GM18520 (cell line): ENCODE results near the gene PRR33.
"Not testable (repeated sequence)": the region's sequence is repeated elsewhere in the genome, so short reads cannot be mapped to it uniquely, and the experiment has no call there.

Experiments
- ATAC-seq: cut with Tn5 transposase; IDR thresholded peaks from one replicate; pipeline ENCODE4 v1.9.1; 2021; ENCODE audit not compliant: unreplicated experiment

Gene PRR33

DNA sequence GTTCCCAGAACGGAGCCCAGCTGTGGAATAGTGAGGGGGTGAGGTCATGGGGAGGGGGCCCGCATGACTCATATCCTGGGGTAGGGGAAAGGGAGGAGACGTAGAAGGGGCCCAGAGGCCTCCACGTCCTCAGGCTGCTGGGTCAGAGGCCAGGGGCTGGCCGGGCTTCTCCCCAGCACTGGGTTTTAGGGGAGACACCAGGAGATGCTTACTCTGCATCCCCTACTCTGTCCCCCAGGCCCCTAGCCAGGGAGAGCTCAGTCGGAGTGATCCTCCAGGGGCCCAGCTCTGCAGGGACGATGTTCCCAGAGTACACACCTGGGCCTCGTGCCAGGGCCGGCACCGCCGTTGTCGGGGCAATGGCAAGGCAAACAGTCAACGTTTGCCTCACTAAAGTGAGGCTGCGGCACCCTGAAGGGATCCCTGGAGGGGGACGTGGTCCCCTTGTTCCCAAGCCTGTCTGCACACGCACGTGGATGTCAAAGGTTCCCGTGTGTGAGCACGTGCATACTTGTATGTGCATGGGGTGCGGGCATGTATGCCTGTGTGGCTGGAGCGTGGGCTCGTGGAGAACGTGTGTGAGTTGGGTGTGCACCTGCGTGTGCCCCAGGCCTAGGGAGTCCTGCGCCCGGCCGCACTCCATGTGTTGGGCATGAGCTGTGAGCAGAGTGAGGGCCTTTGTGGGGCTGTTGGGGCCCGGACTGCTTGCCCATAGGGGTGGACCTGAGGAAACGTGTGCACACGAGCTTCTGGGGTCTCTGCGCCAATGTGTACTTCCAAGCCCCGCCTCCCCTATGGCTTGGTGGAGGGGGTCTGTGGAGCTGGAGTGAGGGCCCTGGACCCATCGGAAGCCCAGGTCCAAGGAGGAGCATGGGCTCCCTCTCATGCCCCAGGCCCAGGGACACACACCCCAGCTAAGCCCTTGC, 14.2 kb downstream of the PRR33 start:
- ATAC-seq = no peak

DNA sequence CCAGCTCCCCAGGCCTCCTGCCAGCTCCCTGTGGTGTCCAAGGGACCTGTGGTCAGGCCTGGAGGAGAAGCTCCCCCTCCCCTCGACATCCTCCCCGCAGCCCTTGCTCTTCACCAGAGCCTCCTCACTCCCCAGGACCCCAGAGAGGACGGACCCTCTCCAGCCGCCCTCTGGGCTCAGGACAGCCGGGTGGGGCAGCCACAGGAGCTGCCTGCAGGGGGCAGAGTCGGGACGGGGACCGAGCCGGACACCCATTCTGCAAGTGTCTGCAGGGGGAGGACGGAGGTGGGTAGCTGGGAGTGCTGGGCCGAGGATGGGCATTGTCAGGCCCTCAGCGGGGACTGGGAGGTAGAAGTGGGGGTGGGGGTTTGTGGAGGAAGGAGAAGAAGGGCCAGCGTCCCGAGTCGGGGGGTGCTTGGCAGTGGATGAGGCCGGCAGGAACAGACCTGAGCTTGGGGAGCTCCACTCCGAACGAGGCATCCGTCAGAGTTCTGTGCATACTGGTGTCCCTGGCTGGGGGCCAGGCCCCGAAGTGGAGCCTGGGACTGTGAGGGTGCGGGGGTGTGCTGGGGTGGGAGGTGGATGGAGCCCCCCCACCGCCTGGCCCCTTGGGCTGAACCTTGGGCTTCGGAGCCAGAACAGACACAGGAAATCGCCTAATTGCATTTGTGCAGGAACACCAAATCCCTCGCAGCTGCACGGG, 15.2 kb downstream of the PRR33 start:
- no peak for ATAC-seq

- ATAC-seq = not testable (repeated sequence)
Observed at GRCh38 chr11:1875851-1876301, 15.8 kb downstream of the PRR33 start.

DNA sequence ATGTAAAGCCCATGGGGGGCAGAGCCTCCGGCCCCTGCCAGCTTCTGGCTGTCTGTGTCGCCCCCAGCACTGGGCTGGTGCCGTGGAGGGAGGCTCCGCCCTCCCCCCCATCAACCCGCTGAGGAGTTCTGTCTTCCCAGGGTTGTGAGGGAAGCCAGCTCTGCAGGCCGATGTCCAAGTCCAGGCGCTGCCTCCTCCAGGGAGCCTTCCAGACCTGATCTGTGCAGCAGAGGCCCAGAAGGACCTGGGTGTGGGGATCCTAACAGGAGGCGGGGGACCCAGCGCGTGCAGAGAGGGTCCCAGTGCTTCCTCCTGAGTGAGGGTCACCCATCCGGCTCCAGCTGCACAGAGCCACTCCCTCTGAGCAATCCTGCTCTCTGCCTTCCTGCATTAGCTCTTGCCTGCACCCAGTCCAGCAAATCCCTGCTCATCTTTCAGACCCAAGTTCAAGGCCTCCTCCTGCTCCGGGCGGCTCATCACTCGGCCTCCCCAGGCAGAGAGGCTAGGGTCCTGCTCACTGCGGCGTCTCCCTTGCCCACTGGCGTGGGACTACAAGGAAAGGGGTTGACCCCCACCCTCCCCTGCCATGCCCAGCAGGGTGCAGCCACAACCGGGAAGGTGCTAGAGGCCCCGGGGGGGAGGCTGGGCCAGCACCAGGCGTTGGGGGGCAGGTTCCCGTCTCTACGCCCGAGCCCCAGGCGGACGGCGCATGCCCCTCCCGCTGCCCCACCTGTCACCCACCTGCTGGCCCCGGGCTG, 16.4 kb downstream of the PRR33 start:
- ATAC-seq = no peak

DNA sequence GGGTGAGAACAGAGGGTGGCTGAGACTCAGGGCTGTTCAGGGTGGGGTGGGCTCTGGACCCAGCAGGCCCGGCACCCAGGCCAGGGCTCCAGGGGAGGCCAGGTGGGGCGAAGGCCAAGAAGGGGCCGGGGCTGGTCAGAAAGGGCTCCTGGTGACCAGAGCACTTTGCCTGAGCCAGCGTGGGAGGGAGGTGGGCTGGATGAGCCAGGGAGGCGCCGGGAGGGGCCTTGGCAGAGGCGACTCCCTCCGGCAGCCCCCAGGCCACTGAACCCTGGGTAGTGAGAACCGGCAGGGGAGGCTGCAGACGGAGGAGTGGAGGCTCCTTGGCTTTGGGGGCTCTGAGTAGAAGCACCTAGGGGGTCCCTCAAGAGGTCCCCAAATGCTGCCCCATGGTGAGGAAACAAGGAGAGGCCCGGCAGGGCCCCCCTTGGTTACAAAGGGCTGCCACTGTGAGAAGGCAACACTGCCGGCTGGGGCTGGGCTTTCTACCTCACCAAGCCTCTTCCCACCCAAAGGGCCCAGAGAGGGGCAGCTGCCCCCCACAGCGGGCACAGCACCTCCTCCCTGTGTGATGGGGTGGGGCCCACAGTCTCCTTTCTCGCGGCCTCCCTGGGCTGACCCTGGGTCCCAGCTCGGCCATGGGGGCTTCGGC, 17.1 kb downstream of the PRR33 start:
- not testable (repeated sequence) for ATAC-seq

DNA sequence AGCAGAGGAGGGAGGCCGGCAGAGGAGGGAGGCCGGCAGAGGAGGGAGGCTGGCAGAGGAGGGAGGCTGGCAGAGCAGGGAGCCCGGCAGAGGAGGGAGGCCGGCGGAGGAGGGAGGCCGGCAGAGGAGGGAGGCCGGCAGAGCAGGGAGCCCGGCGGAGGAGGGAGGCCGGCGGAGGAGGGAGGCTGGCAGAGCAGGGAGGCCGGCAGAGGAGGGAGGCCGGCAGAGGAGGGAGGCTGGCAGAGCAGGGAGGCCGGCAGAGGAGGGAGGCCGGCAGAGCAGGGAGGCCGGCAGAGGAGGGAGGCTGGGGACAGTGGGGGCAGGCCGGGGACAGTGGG, 17.9 kb downstream of the PRR33 start:
- ATAC-seq = not testable (repeated sequence)

GRCh38 chr11:1873048-1873812, 18.5 kb downstream of the PRR33 start:
- ATAC-seq = no peak

DNA sequence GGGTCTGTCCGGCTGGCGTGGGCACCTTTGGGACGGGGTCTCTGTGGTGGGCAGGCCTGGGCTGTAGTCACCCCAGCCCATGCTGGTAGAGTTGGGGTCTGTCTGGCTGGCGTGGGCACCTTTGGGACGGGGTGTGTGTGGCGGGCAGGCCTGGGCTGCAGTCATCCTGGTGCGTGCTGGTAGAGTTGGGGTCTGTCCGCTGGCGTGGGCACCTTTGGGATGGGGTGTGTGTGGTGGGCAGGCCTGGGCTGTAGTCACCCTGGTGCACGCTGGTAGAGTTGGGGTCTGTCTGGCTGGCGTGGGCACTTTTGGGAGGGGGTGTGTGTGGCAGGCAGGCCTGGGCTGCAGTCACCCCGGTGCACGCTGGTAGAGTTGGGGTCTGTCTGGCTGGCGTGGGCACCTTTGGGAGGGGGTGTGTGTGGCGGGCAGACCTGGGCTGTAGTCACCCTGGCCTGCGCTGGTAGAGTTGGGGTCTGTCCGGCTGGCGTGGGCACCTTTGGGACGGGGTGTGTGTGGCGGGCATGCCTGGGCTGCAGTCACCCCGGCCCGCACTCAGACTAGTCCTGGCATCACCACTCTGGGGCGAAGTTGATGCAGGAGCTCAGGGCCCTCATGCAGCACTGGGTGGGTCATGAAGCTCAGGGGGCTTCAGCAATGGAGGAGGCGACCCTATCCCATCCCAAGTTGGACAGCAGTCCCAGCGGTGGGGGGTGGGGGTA, 19.3 kb downstream of the PRR33 start:
- ATAC-seq = no peak

DNA sequence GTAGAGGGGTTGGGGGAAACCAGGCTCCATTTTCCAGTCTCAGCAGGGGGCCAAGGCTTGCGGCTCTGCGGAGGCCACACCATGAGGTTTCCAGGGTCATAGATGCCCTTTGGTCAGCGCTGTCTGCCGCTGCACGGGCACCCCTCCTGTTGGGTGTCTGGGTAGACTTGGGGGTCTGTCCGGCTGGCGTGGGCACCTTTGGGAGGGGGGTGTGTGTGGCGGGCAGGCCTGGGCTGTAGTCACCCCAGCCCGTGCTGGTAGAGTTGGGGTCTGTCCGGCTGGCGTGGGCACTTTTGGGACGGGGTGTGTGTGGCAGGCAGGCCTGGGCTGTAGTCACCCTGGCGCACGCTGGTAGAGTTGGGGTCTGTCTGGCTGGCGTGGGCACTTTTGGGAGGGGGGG, 20.2 kb downstream of the PRR33 start:
- no peak for ATAC-seq

DNA sequence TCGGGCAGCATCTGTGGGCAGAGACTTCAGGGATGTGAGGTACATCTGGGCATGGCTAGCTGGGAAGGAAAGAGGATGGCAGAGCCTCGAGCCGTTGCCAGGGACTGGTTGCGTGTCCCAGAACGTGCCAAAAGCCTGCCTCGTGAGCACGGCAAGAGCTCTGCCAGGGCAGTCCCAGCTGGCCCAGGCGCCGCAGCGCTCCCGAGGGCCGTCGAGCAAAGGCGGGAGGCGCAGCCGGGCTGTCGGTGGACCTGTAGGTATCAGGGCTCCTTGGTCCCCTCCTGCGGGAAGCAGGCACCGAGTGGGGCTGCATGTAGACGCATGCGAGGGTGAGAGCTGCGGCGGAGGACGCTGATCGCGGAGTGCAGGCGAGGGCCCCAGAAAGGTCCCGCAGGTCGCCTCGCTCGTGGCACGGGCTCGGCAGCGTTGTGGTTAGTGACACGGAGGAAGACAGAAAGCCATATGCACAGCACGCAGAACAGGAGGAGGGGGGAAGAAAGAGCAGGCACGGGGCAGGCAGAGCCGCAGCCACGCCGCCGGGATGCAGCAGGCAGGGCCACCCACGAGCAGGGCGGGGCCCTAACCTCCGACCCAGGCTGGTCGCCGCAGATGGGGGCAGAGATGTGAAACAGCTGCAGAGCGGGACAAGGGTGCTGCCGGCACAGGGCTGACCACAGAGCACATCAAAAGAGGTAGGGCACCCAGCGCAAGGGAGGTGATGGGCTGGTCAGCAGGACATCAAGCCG, 20.8 kb downstream of the PRR33 start:
- no peak for ATAC-seq

GRCh38 chr11:1870326-1870696, 21.4 kb downstream of the PRR33 start:
- no peak for ATAC-seq

DNA sequence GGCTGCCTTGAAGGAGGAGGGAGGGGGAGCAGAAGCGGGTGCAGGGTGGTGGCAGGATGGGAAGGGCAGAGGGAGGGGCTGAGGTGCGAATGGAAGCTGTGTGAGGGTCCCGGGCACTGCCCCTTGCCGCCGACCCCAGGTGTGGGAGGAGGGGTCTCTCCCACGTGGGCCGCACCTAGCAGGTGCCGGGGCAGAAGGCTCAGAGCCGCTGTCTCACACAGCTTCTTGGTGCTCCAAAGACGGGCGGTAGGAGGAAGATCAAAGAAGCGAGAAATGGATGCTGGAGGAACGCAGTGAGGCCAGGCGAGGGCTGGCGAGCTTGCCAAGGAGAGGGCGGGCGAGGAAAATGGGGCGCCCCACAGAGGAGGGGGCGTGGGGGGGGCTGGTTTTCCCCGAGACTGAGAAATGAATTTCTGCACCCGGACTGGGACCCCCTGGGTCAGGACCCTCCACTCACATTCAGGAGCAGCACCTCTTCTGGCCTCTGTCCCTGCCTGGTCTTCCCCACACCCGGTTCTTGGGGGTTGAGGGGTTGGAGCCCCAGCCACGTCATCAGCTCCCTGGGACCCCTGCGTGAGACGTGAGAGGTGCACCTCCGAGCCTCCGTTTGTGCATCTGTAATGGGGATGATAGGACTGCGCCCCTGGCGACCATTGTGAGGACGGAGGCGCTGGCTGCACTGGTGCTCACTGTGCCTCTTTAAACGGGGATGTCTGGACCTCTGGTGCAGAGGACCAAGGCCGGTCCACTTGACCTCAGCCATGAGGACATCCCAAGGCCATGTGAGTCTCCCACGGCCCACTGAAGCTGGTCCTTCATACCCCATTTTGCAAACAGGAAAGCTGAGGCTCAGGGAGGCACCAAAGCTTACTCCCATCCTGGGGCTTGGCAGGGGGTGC, 22.0 kb downstream of the PRR33 start:
- no peak for ATAC-seq

DNA sequence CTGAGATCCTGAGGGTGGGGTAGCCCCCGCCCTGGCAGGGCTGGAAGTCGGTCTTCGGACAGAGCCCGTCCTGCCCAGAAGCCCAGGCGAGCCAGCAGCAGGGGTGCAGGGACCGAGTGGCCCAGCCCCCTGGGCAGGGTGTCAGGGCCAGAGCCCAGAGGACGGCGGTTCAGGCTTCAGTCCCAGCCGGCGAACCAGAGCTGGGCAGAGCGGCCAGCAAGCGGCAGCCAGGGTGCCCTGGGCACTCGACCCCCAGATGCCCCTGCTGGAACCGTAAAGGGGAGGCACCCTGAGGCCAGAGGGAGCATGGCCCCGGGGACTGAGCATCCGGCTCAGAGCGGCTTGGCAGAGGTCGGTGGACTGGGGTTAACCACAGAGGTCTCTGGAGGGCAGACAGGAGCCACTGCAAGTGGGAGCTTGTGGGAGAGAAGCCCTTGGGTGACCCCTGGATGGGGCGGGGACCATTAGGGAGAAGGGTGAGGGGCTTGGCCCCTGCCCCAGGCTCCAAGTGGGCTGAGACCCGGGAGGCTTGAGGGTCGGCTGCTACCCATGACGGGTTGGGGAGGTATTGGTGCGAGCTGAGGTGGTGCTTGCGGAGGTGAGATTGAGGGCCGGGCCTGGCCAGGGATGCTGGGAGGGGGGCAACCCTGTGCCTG, 22.9 kb downstream of the PRR33 start:
- ATAC-seq = no peak

DNA sequence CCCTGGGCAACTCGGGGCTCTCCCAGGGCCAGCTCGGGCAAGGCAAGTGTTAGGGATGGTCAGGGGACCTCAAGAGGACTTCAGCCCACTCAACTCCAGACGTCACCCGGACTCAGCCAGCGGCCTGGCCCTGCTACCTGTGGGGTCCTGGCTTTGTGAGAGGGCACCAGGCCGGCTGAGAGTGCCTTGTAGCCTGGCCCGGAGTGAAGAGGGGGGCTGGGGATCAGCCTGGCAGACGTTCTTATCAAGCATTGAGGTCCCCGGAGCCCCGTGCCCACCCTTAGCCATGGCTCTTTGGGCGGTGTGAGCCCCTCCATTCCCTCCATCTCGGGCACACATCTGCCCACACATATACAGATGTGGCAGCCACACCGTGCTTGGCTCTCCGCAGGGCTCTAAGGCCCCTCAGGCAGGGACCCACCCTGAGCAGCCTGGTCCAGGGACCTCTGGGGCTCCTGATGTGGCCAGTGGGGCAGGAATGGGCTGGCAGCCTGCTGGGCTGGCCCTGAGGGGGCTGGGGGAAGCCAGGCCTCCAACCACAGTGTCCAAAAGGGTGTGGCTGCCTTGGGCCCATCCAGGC, 23.5 kb downstream of the PRR33 start:
- no peak for ATAC-seq

DNA sequence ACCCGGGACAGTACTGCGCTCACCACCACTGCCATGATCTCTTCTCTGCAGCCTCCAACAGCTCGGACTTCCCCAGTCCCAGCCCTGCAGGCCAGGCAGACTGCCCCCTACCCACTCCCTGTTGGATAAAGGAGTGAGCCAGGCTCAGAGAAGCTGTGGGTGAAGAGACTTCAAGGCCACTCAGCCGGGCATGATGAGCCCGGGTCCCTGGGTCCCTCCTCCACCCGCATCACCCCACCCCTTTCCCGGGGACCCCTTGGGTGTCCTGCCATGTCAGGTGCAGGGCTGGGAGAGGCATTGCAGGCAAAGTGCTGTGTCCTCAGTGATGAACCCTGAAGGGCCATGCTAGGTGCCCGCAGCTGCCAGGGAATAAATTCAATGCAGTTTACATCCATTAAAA, 24.3 kb downstream of the PRR33 start:
- no peak for ATAC-seq

DNA sequence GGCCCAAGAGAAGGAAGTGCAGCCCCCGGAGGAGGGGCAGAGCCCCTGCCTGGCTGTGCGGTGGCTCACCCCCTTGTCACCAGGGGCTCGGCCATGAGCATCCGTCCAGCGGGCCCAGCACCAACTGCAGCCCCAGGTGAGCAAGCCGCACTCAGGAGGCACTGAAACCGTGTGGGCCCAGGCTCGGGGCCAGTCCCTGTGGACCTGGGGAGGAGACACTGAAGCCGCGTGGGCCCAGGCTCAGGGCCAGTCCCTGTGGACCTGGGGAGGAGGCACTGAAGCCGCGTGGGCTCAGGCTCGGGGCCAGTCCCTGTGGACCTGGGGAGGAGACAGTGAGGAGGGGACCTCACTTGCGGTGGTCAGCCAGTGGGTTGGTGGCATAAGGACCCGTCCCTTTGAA, 24.9 kb downstream of the PRR33 start:
- ATAC-seq = no peak

DNA sequence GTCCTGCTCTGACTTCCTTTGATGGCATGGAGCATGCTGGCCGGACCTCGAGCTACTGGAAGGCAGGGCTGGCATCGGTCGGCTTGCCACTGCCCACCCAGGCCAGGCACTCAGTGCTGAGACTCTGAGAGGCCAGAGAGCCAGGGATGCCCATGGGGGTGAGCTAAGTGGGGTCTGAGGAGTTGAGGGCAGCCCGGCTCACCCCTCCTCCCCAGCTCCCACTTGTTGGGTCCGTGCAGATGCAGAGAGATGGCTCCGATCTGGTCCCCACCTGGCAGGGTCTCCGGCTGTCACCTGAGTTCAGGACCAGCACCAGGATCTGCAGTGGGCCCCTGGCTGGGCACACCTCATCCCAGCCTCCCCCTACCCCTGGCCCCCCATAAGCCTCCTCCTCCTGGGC, 25.5 kb downstream of the PRR33 start:
- ATAC-seq = no peak
